T-helper 1 cell treated with Interleukin-12 subunit alpha and Interleukin-12 subunit beta and Interleukin-4 antibody, amounts not matched to agents 30 ng/mL and 1 ng/mL, for 36 hours (primary cell): ENCODE measurements around the gene SLC1A2. TPM values are rescaled to one million over a fixed set of nuclear protein-coding genes. Genes with fewer than 3 reads are reported as not detected.

Source experiments
- intact Hi-C: fragments of 100-400 bp; cut with micrococcal nuclease; formaldehyde crosslinking; loops from one replicate; pipeline ENCODE4 v1.15.1; 2024
- total RNA-seq: library from RNA; stranded (reverse); gene quantifications from 2 replicates; pipeline ENCODE4 v1.2.3, GENCODE V29; 2022

The SLC1A2 gene
- total RNA-seq, result not detected in 2 replicates

GRCh38 chr11:35419184-35419829 is at the start of gene SLC1A2:
Gene SLC1A2, minus strand, starts transcription at chr11:35419558. Its CDS starts 592 bp downstream, at chr11:35418966.
- intact Hi-C loops, result no loop called here

GRCh38 chr11:35466058-35466457 is 46.7 kb upstream of the SLC1A2 start:
- intact Hi-C loops, result no loop called here

GRCh38 chr11:35464308-35464707 is 45.0 kb upstream of the SLC1A2 start:
- intact Hi-C loops, result no loop called here

DNA sequence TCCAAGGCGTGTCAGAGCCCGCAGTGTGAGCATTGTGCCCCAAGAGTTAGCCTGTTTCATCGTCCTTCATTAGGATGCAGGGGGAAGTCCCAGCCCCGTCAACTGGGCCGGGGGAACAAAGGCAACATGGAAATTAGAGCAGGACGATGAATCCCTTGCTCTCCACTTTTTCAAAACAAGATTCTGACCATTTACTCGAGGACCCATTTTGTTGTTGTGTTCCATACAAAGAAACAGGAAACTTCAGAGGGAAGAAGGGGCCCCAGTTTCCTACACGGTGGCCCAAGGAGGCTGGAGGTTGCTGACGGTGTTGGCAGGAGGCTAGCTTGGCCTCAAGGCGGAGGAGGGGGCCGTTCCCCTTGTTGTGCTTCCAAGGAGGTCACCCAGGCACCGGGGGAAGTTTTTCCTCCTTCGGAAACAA is 44.0 kb upstream of the SLC1A2 start:
- intact Hi-C loops, result no loop called here

- intact Hi-C loops, result no loop called here
Observed at GRCh38 chr11:35461917-35462538, 42.7 kb upstream of the SLC1A2 start.

GRCh38 chr11:35459489-35459888 is 40.1 kb upstream of the SLC1A2 start:
- intact Hi-C loops, result no loop called here

DNA sequence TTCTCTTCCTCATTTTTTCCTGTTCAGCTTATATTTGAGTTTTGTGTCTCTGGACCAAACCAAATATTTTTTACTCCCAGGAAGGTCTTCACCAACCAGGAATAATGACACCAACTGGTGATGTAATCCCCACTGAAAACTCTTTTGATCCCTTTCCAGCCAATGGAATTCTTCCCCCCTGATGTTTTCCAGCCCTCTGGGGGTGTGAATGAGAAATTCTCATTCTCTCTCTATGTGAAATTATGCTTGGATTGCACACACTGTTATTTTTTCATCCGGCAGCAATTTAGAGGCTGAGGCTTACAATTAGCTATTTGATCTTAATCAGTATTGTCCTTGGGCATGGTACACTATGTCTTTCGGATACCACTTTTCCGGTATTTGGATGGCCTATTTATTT is 39.5 kb upstream of the SLC1A2 start:
- intact Hi-C loops, result no loop called here

DNA sequence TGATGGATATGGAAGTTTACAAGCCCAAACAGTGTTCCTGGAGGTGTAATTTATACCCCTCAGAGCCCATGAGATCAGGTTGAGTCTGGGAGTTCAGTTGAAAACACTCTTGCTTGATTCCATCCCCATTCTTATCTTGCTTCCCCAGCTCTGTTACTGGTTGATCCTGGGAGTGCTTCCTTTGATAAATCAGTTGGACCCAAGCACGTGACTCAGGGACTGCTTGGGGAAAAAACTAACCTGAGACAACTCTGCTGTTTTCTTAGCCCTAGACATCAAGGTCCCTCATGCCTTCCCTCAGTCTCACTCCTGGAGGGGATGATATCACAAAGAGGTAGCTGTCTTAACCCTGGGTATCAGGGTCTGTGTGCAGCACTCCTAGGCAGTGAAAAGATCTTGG is 35.0 kb upstream of the SLC1A2 start:
- intact Hi-C loops, result no loop called here

GRCh38 chr11:35436581-35437250 is 17.4 kb upstream of the SLC1A2 start:
- intact Hi-C loops, result no loop called here

GRCh38 chr11:35433588-35433987 is 14.2 kb upstream of the SLC1A2 start:
- intact Hi-C loops, result no loop called here

DNA sequence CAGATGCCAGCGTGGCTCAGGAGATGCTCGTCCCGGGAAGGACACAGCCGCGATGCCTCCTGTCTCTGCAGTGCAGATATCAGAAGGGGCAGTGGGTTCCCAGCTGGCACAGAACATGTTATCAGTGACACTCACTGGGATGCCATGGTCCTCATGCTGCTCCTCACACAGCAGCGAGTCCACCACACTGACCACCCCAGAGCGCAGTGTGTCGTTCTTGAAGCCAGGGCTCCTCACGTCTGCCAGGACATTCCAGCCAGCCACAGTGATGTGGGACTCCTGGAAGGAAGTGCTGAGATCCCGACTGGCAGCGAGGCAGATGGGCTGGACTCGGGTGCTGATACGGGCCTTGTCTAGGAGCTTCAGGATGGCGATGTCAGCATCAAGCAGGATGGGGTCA is 13.1 kb upstream of the SLC1A2 start:
- intact Hi-C loops, result no loop called here

DNA sequence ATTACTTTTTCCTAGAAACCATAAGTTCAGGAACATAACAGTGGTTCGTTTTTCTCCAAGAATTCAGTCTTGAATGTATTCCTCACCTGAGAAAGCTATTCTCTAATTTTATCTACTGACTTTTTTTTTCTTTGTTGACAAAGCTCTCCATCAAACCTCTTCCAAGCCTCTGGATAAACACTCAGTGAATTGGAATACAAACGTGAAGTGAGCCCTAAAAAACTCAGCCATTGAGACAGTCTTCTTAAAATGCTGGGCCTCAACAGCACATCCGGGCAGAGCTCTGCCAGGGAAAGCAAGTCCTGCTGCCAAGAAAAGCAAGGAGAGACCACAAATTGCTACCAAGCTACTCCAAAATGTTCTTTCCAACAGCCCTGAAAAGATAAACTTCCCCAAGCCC is 7.7 kb upstream of the SLC1A2 start:
- intact Hi-C loops, result no loop called here

DNA sequence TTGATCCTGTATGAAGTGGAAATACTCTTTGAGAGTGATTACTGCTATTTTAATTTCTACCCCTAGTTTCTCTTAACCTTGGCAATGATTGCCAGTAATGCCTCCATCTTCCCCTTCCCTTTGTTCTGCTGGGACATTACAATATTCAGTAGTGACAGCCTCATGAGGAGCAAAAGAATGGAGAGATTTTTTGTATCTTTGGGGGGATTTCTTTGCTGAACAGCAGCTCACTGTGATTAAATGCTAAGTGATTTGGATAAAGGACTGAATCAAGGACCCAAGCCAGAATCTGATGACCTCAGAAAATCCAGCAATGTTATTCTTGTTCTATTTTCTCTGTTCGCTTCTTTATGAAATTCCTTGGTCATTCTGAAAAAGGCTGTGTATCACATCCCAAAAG is 7.0 kb upstream of the SLC1A2 start:
- intact Hi-C loops, result no loop called here

DNA sequence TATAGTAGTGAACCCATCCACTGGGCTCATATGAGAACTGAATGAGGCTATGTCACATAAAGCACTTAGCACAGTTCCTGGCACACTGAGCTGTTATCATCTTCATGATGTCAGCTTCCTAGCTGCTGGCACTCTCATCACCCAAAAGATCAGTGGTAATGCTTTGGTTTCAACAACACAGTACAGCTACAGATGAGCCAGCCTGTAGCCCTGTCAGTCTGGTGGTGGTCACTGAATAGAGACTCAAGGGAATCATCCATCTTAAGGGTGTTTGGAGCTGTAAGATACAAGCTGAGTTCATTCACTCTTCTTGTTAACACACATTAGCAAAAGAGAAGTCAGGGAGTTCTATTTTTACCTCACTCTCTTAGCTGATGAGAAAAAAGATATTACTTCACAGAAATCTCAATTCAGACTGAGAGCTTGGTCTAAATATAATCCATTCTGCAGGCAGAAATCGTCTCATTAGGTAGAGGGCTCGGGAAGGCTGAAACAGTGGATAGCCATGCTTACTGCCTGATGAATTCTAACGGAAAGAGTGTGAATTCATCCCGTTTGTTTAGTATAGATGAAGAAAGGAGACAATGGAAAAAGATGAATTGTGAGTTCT is 6.3 kb upstream of the SLC1A2 start:
- intact Hi-C loops, result no loop called here

DNA sequence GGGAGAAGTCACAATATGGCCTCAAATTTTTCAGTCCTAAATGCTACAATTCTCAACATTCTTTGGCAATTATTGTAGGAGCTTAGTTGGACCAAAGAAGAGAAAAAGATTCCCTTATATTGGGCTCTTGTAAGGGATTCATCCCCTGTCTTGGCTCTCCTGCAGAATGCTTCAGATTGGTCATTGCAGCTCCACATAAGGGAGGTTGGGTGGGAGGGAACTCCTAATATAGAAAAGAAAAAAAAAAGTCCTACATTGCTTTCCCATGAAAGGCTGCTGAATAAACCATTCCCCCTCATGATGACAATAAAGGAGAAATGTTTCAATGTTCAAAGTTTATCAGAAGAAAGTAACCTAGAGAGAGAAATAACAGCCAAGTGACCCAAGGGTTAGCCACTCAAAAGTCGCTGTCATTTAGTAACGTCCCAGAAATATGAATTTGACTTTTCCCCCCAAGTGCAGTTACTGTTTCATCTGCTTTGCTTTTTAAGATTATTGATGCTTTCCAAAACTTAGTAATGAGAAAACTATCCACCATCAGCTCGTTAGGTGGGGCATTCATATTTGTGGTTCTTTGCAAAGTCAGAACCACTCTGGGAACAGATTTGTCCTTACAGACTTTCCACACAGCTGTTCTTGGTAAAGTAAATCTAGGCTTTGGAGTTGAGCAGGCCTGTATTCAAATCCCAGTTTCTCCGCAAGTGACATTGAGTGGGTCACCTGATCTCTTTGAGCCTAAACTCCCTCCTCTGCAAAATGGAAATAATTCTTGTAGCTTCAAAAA is 5.0 kb upstream of the SLC1A2 start:
- intact Hi-C loops, result no loop called here

- intact Hi-C loops, result no loop called here
Observed at GRCh38 chr11:35420371-35420770, 1.0 kb upstream of the SLC1A2 start.

- intact Hi-C loops, result no loop called here
Observed at GRCh38 chr11:35419830-35420333, 524 bp upstream of the SLC1A2 start.

DNA sequence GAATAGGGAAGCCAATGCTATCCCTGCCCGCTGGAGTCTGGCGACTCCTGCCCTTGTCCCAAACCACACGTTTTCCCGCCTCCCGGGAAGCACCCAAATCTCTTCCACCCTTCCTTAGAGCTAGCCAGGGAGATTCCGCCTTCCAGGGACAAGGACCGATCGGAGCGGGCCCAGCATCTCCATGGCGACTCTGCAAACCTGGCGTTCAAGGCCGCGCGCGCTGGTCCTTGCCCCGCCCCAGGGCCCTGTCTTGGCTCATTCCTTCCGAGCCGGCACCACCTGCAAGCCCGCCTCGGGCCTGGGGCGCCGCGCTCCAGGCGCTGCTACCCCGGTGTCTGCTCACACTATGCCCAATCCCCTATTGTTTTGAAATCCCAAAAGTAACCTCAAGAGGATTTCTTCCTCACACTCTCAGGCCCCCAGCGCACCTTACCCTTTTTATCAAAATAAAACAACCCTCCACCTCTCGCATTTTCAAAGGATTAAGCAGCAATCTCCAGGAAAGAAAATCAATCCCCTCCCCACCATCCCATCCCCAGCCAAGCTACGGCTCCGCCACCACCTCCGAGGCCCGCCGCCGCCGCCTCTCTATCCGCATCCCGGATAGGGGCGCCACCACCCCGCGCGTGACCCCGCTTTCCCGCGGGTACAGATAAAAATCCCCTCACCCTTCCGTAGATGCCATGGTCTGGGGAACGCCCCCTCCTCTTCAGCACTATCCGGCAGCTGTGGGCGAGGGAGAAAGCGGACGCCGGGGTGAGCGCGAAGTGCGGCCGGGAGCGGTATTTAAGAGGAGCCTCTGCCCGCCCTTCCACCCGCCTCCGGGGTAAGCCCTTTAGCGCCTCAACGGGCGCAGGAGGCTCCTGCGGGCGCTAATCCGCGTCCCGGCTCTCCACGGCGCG is 825 bp downstream of the SLC1A2 start:
- intact Hi-C loops, result no loop called here

- intact Hi-C loops, result no loop called here
Observed at GRCh38 chr11:35415487-35415886, 3.9 kb downstream of the SLC1A2 start.

DNA sequence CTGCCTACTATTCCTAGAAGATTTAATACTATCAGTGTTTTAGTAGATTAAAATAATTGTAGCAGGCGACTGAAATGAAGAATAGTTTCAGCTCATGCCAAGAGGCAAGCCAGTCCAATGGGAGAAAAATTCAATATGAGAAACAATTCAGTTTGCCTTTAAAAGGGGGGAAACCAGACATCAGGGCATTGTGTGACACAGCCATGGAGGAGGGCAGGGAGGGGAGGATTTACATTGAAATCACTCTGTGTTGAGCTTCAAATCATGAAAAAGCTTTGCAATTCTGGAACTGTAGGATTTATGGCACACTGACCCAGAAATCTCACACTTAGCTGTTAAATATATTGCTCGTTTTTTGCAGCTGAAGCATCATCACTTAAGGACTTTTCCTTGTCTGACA is 4.6 kb downstream of the SLC1A2 start:
- intact Hi-C loops, result loop anchor here (5.0 kb wide), 1 partner anchor 827 kb away; no protein-coding TSS in a partner anchor
